NCI-H1092 treated with DMSO at 0.1 percent for 48 hours (cell line): ENCODE results near the gene MAP3K3.

Experiments used
- DNase-seq: peaks from one replicate; lab custom pipeline; 2025; lab: John Stamatoyannopoulos, UW

The MAP3K3 gene

GRCh38 chr17:63694229-63694949 is 72.2 kb downstream of the MAP3K3 start:
- DNase-seq: no peak

DNA sequence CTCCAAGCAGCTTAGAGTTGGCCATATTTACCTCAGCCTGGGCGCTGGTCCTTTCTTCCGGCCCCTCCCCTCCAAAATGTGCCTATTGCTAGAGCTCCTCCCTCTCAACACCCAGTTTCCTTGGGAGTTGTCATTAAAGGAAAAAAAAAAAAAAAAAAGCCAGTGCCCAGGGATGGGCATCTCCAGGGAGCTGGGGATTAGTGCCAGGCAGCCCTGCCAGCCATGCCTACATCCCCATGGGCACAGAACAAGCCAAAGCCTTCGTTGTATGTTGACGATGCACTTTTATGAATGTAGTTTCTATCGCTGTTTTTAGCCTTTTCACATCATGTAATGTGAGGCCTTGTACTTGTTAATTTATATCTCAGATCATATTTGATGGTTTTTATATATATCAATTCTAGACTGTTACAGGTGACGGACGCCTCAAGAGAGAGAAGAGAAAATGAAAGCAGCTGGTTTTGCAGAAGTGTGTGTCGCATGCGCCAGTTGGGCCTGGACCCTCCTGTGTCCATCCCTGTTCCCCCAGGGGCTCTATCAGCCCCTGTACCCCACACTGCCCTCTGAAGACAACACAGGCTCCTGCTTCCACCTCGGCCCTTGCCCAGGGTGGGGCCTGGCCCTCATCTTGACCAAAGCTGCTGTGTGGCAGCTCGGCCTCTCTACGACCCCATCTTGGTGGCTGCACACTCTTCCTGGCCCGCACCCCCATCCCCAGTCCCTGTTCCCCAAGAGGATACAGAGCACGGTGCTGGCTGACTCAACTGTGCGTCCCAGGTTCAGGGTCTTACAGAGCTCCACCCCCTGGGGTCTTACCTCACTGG is 72.9 kb downstream of the MAP3K3 start:
- DNase-seq: no peak

GRCh38 chr17:63695889-63696288 is 73.7 kb downstream of the MAP3K3 start:
- DNase-seq: no peak

GRCh38 chr17:63696381-63696961 is 74.3 kb downstream of the MAP3K3 start:
- DNase-seq: no peak

- no peak for DNase-seq
Observed at GRCh38 chr17:63697341-63698286, 75.4 kb downstream of the MAP3K3 start.

DNA sequence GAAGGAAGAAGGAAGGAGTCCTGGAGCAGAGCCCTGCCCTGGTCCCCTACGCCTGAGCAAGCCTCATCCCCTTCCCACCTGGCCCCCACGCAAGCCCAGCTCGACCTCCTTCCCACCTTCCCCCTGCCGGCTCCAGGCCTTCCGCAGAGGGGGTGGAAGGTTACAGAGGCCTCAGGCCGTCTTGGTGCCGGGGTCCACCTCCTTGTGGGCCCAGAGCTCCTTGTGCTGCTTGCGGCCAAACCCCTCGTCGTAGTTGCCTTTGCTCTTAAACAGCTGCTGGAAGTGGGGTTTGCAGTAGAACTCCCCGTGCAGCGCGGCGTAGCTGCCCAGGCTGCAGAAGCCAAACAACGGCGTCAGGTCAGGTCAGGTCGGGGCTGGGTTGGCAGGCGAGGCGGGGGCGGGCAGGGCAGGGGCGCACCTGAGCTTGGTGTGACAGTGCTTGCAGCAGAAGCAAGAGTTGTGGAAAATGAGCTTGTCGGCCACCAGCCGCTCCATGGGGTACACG is 76.2 kb downstream of the MAP3K3 start:
- no peak for DNase-seq

- DNase-seq: peak; percentile 31
Observed at GRCh38 chr17:63698886-63699637, 76.8 kb downstream of the MAP3K3 start.

- peak; percentile 83 for DNase-seq
Observed at GRCh38 chr17:63699638-63700527, 77.7 kb downstream of the MAP3K3 start, which contains the start of gene LIMD2. TSS of gene LIMD2 (minus strand) at chr17:63700125. CDS start at chr17:63699298, 827 bp downstream.

GRCh38 chr17:63700528-63701455 is 78.6 kb downstream of the MAP3K3 start:
- DNase-seq: peak; percentile 66

- DNase-seq: no peak
Observed at GRCh38 chr17:63701456-63701820, 79.2 kb downstream of the MAP3K3 start.

DNA sequence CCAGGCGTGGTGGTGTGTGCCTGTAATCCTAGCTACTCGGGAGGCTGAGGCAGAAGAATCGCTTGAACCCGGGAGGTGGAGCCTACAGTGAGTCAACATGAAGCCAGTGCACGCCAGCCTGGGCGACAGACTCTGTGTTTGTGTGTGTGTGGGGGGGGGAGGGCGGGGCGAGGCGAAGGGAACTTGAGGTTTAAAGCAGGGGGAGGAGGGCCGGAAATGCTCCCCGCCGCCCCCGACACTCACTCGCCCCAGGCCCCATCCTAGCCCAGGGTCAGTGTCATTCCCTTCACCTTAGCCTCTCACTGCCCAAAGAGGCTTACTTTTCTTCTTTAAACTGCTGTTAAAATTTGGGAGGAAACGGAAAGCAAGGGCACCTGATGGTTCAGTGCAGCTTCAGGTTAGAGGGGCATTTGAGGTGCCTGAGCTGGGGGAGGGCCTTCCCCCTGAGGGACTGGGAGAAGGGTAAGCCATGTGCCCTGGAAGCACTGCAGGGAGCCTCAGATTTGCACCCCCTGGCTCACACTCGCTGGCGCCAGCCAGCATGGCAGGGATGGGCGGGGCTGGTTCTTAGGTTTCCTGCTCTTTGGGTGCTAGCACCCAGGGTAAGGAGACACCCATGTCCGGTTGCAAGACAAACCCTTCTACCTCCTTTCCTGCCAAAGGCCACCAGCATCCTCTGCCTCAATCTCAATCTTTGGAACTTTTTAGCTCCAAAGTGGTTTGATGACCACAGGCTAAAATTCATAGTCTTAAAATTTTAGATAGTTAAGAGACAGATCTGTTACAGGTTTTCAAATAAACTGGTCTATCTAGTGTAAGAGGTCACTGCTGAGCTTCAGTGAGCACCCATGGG is 79.9 kb downstream of the MAP3K3 start:
- DNase-seq: no peak

- no peak for DNase-seq
Observed at GRCh38 chr17:63702721-63703015, 80.5 kb downstream of the MAP3K3 start.

GRCh38 chr17:63703029-63703428 is 80.8 kb downstream of the MAP3K3 start:
- no peak for DNase-seq

GRCh38 chr17:63703556-63704258 is 81.5 kb downstream of the MAP3K3 start:
- DNase-seq: no peak

GRCh38 chr17:63704259-63704576 is 82.0 kb downstream of the MAP3K3 start:
- no peak for DNase-seq

GRCh38 chr17:63704836-63705235 is 82.6 kb downstream of the MAP3K3 start:
- no peak for DNase-seq

GRCh38 chr17:63705657-63706056 is 83.4 kb downstream of the MAP3K3 start:
- no peak for DNase-seq
